Liver (tissue), 9 donors: ENCODE results near the gene ELF2. TPM values are rescaled to one million over a fixed set of nuclear protein-coding genes. Genes with fewer than 3 reads are reported as not detected.

Experiments
- DNase-seq: peaks from one replicate; pipeline ENCODE4 v3.0.0-alpha.2; 2017; ENCODE audit warnings: low spot score
- H3K27ac ChIP-seq, 2 donors: one replicate each; pipeline ENCODE4 v1.7.0; 2013; ENCODE audit warnings: inconsistent platforms in 2 of 2, low read length in 2 of 2, control low read depth in 1 of 2, low read depth in 1 of 2, mild to moderate bottlenecking in 1 of 2
- H3K27me3 ChIP-seq, 4 donors: one replicate each; pipeline versions ENCODE4 v1.6.1 to v1.7.0; 2013; ENCODE audit warnings: low read length in 3 of 4, inconsistent platforms in 1 of 4, mild to moderate bottlenecking in 1 of 4, moderate library complexity in 1 of 4; ENCODE audit not compliant: control insufficient read depth in 4 of 4, insufficient read depth in 4 of 4
- H3K36me3 ChIP-seq, 4 donors: one replicate each; pipeline versions ENCODE4 v1.6.1 to v1.7.0; 2013; ENCODE audit warnings: low read length in 3 of 4, mild to moderate bottlenecking in 3 of 4, low read depth in 1 of 4, moderate library complexity in 1 of 4; ENCODE audit not compliant: control insufficient read depth in 4 of 4, insufficient read depth in 3 of 4
- H3K4me1 ChIP-seq, 4 donors: one replicate each; pipeline versions ENCODE4 v1.6.1 to v1.7.0; 2013; ENCODE audit warnings: low read length in 3 of 4, mild to moderate bottlenecking in 3 of 4, moderate library complexity in 1 of 4; ENCODE audit not compliant: control insufficient read depth in 4 of 4, insufficient read depth in 4 of 4
- H3K4me3 ChIP-seq, 3 donors: one replicate each; pipeline versions ENCODE4 v1.6.1 to v1.7.0; 2013; ENCODE audit warnings: low read length in 3 of 3, control low read depth in 1 of 3, low read depth in 1 of 3, mild to moderate bottlenecking in 1 of 3
- H3K9ac ChIP-seq, 2 donors: one replicate each; pipeline ENCODE4 v1.7.0; 2013; ENCODE audit warnings: low read length in 2 of 2, mild to moderate bottlenecking in 2 of 2, moderate library complexity in 2 of 2, control low read depth in 1 of 2, low read depth in 1 of 2
- H3K9me3 ChIP-seq, 4 donors: one replicate each; pipeline versions ENCODE4 v1.6.1 to v1.7.0; 2013; ENCODE audit warnings: low read length in 3 of 4; ENCODE audit not compliant: control insufficient read depth in 4 of 4
- ATF3 ChIP-seq: IDR thresholded peaks from 2 replicates; pipeline ENCODE4 v1.6.1; 2016; ENCODE audit warnings: antibody characterized with exemption
- CTCF ChIP-seq: fragments of 150-350 bp; IDR thresholded peaks from 2 replicates; pipeline ENCODE4 v1.5.1; 2017; ENCODE audit warnings: improper control_type of control experiment, low read depth, low read length; ENCODE audit not compliant: missing input control
- FOXA1 ChIP-seq: IDR thresholded peaks from 2 replicates; pipeline ENCODE4 v1.6.1; 2016; ENCODE audit warnings: antibody characterized with exemption
- FOXA2 ChIP-seq: IDR thresholded peaks from 2 replicates; pipeline ENCODE4 v1.6.1; 2016; ENCODE audit warnings: antibody characterized with exemption
- GABPA ChIP-seq, 2 donors: IDR thresholded peaks in 1 of 2; conservative IDR thresholded peaks in 1 of 2; 2 replicates each; pipeline ENCODE4 v1.6.1; 2016; ENCODE audit warnings: antibody characterized with exemption in 2 of 2, mild to moderate bottlenecking in 1 of 2, moderate library complexity in 1 of 2
- HNF4A ChIP-seq, 2 donors: conservative IDR thresholded peaks; 2 replicates each; pipeline ENCODE4 v1.6.1; 2016; ENCODE audit warnings: antibody characterized with exemption in 2 of 2, mild to moderate bottlenecking in 2 of 2
- HNF4G ChIP-seq: IDR thresholded peaks from 2 replicates; pipeline ENCODE4 v1.6.1; 2016; ENCODE audit warnings: antibody characterized with exemption
- JUND ChIP-seq, 2 donors: IDR thresholded peaks; 2 replicates each; pipeline ENCODE4 v1.6.1; 2016; ENCODE audit warnings: antibody characterized with exemption in 2 of 2
- MAX ChIP-seq: IDR thresholded peaks from 2 replicates; pipeline ENCODE4 v1.6.1; 2016; ENCODE audit warnings: antibody characterized with exemption
- NR2F2 ChIP-seq: IDR thresholded peaks from 2 replicates; pipeline ENCODE4 v1.6.1; 2016; ENCODE audit warnings: antibody characterized with exemption
- RAD21 ChIP-seq, 2 donors: IDR thresholded peaks; 2 replicates each; pipeline ENCODE4 v1.6.1; 2016; ENCODE audit warnings: antibody characterized with exemption in 2 of 2, mild to moderate bottlenecking in 2 of 2
- REST ChIP-seq: IDR thresholded peaks from 2 replicates; pipeline ENCODE4 v1.6.1; 2016; ENCODE audit warnings: antibody characterized with exemption, mild to moderate bottlenecking
- RXRA ChIP-seq, 2 donors: IDR thresholded peaks; 2 replicates each; pipeline ENCODE4 v1.6.1; 2017 to 2018; ENCODE audit warnings: antibody characterized with exemption in 2 of 2, mild to moderate bottlenecking in 1 of 2
- SP1 ChIP-seq: IDR thresholded peaks from 2 replicates; pipeline ENCODE4 v1.6.1; 2018; ENCODE audit warnings: antibody characterized with exemption, mild to moderate bottlenecking
- TAF1 ChIP-seq: conservative IDR thresholded peaks from 2 replicates; pipeline ENCODE4 v1.6.1; 2016; ENCODE audit warnings: antibody characterized with exemption, mild to moderate bottlenecking
- YY1 ChIP-seq: IDR thresholded peaks from 2 replicates; pipeline ENCODE4 v1.6.1; 2016; ENCODE audit warnings: antibody characterized with exemption, mild to moderate bottlenecking
- ZBTB33 ChIP-seq: IDR thresholded peaks from 2 replicates; pipeline ENCODE4 v1.6.1; 2016; ENCODE audit warnings: antibody characterized with exemption
- WGBS: extraction: QIAGEN DNeasy Blood & Tissue Kit; methylation state at CpG from one replicate; pipeline ENCODE4 v1.1.7; 2013; 5-methylcytosine and 5-hydroxymethylcytosine counted together
- polyA plus RNA-seq, 2 donors: library from polyadenylated mRNA; stranded (reverse) in 1 of 2; unstranded in 1 of 2; fragments of 200-250 nt in 1 of 2; fragments of >200 nt in 1 of 2; fragmentation: Nextera tagmentation in 1 of 2; extraction: Ambion mirVana in 1 of 2; gene quantifications; one replicate each; pipeline versions ENCODE4 v1.2.1 to v1.2.3, GENCODE V29; 2013 to 2015
- total RNA-seq, 2 donors: library from RNA; depleted of rRNA; stranded (reverse); fragments of >200 nt; gene quantifications; one replicate each; pipeline ENCODE4 v1.2.3, GENCODE V29; 2014
- donor health status: healthy.
- donor health status: healthy.
- donor health status: healthy.
- donor health status: healthy.
- donor health status: healthy.

Gene ELF2
- total and polyA plus RNA-seq, 4 donors: 8.1 to 35.3 (median 24.1) TPM

- Histone ChIP-seq H3K27ac (no peak overlapping the region), H3K9ac (no peak overlapping the region), H3K36me3 (no peaks in the 10 kb centered on the region), H3K4me1 (no peaks in the 10 kb centered on the region), H3K4me3 (no peak overlapping the region), H3K27me3 (no peaks in the 10 kb centered on the region), H3K9me3 (no peaks in the 10 kb centered on the region)
- no peak for DNase-seq
- 93% methylated on average over 3 of the region's 3 CpGs for WGBS
- TF ChIP-seq FOXA2: no peak
- no peak for TF ChIP-seq HNF4A (conservative IDR thresholded peaks at IDR 0.05)
- no peak for TF ChIP-seq REST
- TF ChIP-seq ZBTB33: no peak
- TF ChIP-seq SP1: no peak
- no peak for TF ChIP-seq NR2F2
- TF ChIP-seq RAD21 (IDR thresholded peaks at IDR 0.05): no peak
- TF ChIP-seq GABPA (IDR thresholded peaks at IDR 0.05 in 1 of 2, conservative IDR thresholded peaks at IDR 0.05 in 1 of 2): no peak
- TF ChIP-seq TAF1: no peak
- no peak for TF ChIP-seq JUND (IDR thresholded peaks at IDR 0.05)
- TF ChIP-seq HNF4G: no peak
- TF ChIP-seq FOXA1: no peak
- no peak for TF ChIP-seq CTCF
- TF ChIP-seq MAX: no peak
- TF ChIP-seq ATF3: no peak
- no peak for TF ChIP-seq RXRA (IDR thresholded peaks at IDR 0.05)
These were observed 19.4 kb upstream of the ELF2 start for GRCh38 chr4:139196462-139196861.

GRCh38 chr4:139191373-139191772, 14.4 kb upstream of the ELF2 start:
- Histone ChIP-seq H3K4me1 (no peaks in the 10 kb centered on the region), H3K36me3 (no peaks in the 10 kb centered on the region), H3K27me3 (no peaks in the 10 kb centered on the region), H3K27ac (no peak overlapping the region), H3K9me3 (no peaks in the 10 kb centered on the region), H3K9ac (no peak overlapping the region), H3K4me3 (no peak overlapping the region)
- no peak for DNase-seq
- WGBS: 90% methylated on average over 2 of the region's 2 CpGs
- no peak for TF ChIP-seq CTCF
- no peak for TF ChIP-seq FOXA2
- no peak for TF ChIP-seq YY1
- no peak for TF ChIP-seq MAX
- no peak for TF ChIP-seq ZBTB33
- TF ChIP-seq RAD21 (IDR thresholded peaks at IDR 0.05): no peak
- no peak for TF ChIP-seq SP1
- no peak for TF ChIP-seq RXRA (IDR thresholded peaks at IDR 0.05)
- TF ChIP-seq TAF1: no peak
